Measurements from ENCODE around the gene SLCO2A1.

DNA sequence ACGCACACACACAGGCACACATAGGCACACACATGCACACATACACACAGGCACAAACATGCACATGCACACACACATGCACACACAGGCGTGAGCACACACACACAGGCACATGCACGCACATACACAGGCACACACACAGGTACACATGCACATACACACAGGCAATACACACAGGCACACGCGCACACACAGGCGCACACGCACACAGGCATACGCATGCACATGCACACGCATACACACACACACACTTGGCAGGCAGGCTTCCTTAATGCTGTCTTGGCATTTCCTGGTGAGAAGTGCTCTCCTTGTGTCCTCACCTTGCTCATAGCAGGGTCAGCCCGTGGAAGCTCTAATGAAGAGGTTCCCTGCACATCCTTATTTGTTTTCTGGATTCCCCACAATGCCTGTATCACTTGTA is 8.4 kb upstream of the SLCO2A1 start:
- TF ChIP-seq ESRRG (CRISPR knock-in tag; IDR thresholded peaks at IDR 0.05) (no peak), ZFP3 (CRISPR knock-in tag; IDR thresholded peaks at IDR 0.05) (no peak), TOX (CRISPR knock-in tag; IDR thresholded peaks at IDR 0.05; ENCODE audit: borderline replicate concordance) (no peak), CREB5 (CRISPR knock-in tag; IDR thresholded peaks at IDR 0.05; ENCODE audit: low read depth) (no peak), ARNTL (CRISPR knock-in tag; IDR thresholded peaks at IDR 0.05; ENCODE audit: borderline replicate concordance, low read depth) (no peak), RARB (CRISPR knock-in tag; IDR thresholded peaks at IDR 0.05) (no peak), ZFP30 (CRISPR knock-in tag; IDR thresholded peaks at IDR 0.05) (no peak), ZNF70 (CRISPR knock-in tag; IDR thresholded peaks at IDR 0.05) (no peak)
- TF ChIP-seq, protein P1, sequence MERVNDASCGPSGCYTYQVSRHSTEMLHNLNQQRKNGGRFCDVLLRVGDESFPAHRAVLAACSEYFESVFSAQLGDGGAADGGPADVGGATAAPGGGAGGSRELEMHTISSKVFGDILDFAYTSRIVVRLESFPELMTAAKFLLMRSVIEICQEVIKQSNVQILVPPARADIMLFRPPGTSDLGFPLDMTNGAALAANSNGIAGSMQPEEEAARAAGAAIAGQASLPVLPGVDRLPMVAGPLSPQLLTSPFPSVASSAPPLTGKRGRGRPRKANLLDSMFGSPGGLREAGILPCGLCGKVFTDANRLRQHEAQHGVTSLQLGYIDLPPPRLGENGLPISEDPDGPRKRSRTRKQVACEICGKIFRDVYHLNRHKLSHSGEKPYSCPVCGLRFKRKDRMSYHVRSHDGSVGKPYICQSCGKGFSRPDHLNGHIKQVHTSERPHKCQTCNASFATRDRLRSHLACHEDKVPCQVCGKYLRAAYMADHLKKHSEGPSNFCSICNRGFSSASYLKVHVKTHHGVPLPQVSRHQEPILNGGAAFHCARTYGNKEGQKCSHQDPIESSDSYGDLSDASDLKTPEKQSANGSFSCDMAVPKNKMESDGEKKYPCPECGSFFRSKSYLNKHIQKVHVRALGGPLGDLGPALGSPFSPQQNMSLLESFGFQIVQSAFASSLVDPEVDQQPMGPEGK (CRISPR knock-in tag; IDR thresholded peaks at IDR 0.05; ENCODE audit: borderline replicate concordance), result no peak
- TF ChIP-seq, protein P2, sequence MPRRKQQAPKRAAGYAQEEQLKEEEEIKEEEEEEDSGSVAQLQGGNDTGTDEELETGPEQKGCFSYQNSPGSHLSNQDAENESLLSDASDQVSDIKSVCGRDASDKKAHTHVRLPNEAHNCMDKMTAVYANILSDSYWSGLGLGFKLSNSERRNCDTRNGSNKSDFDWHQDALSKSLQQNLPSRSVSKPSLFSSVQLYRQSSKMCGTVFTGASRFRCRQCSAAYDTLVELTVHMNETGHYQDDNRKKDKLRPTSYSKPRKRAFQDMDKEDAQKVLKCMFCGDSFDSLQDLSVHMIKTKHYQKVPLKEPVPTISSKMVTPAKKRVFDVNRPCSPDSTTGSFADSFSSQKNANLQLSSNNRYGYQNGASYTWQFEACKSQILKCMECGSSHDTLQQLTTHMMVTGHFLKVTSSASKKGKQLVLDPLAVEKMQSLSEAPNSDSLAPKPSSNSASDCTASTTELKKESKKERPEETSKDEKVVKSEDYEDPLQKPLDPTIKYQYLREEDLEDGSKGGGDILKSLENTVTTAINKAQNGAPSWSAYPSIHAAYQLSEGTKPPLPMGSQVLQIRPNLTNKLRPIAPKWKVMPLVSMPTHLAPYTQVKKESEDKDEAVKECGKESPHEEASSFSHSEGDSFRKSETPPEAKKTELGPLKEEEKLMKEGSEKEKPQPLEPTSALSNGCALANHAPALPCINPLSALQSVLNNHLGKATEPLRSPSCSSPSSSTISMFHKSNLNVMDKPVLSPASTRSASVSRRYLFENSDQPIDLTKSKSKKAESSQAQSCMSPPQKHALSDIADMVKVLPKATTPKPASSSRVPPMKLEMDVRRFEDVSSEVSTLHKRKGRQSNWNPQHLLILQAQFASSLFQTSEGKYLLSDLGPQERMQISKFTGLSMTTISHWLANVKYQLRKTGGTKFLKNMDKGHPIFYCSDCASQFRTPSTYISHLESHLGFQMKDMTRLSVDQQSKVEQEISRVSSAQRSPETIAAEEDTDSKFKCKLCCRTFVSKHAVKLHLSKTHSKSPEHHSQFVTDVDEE (CRISPR knock-in tag; IDR thresholded peaks at IDR 0.05), result no peak
